Measurements from ENCODE around the gene HEBP2.

- TF ChIP-seq HMGXB4 (CRISPR knock-in tag; IDR thresholded peaks at IDR 0.05), result no peak
- TF ChIP-seq, protein P1, sequence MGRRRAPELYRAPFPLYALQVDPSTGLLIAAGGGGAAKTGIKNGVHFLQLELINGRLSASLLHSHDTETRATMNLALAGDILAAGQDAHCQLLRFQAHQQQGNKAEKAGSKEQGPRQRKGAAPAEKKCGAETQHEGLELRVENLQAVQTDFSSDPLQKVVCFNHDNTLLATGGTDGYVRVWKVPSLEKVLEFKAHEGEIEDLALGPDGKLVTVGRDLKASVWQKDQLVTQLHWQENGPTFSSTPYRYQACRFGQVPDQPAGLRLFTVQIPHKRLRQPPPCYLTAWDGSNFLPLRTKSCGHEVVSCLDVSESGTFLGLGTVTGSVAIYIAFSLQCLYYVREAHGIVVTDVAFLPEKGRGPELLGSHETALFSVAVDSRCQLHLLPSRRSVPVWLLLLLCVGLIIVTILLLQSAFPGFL (CRISPR knock-in tag; IDR thresholded peaks at IDR 0.05; ENCODE audit: borderline replicate concordance), result no peak
- TF ChIP-seq ATF3 (CRISPR knock-in tag; conservative IDR thresholded peaks at IDR 0.05), result no peak
- TF ChIP-seq, protein P2, sequence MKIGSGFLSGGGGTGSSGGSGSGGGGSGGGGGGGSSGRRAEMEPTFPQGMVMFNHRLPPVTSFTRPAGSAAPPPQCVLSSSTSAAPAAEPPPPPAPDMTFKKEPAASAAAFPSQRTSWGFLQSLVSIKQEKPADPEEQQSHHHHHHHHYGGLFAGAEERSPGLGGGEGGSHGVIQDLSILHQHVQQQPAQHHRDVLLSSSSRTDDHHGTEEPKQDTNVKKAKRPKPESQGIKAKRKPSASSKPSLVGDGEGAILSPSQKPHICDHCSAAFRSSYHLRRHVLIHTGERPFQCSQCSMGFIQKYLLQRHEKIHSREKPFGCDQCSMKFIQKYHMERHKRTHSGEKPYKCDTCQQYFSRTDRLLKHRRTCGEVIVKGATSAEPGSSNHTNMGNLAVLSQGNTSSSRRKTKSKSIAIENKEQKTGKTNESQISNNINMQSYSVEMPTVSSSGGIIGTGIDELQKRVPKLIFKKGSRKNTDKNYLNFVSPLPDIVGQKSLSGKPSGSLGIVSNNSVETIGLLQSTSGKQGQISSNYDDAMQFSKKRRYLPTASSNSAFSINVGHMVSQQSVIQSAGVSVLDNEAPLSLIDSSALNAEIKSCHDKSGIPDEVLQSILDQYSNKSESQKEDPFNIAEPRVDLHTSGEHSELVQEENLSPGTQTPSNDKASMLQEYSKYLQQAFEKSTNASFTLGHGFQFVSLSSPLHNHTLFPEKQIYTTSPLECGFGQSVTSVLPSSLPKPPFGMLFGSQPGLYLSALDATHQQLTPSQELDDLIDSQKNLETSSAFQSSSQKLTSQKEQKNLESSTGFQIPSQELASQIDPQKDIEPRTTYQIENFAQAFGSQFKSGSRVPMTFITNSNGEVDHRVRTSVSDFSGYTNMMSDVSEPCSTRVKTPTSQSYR (CRISPR knock-in tag; IDR thresholded peaks at IDR 0.05), result no peak
- no peak for TF ChIP-seq FOXP1 (CRISPR knock-in tag; IDR thresholded peaks at IDR 0.05; ENCODE audit: borderline replicate concordance)
- no peak for TF ChIP-seq IRF2 (CRISPR knock-in tag; IDR thresholded peaks at IDR 0.05; ENCODE audit: borderline replicate concordance, low read depth)
Observed at GRCh38 chr6:138443979-138444378, 40.0 kb downstream of the HEBP2 start.

All from WTC11 (cell line).